MM.1S (cell line): ENCODE data around the gene GRB2.

Source experiments
- DNase-seq: peaks from one replicate; pipeline ENCODE4 v3.0.0-alpha.2; 2015
- H2AFZ ChIP-seq: fragments of 300-600 bp; sonication (generic); 2 replicates; pipeline ENCODE4 v1.6.0; 2016; ENCODE audit warnings: antibody characterized with exemption, low read length
- H3F3A ChIP-seq: fragments of 300-600 bp; sonication (generic); 2 replicates; pipeline ENCODE4 v1.6.1; 2016; ENCODE audit warnings: mild to moderate bottlenecking, antibody characterized with exemption, low read length, moderate library complexity, mixed read lengths; ENCODE audit not compliant: insufficient read depth
- H3K27ac ChIP-seq: fragments of 300-600 bp; sonication (generic); 2 replicates; pipeline ENCODE4 v1.5.1; 2016; ENCODE audit warnings: mild to moderate bottlenecking, low read length
- H3K27me3 ChIP-seq: fragments of 300-600 bp; sonication (generic); replicated peaks from 2 replicates; pipeline ENCODE4 v1.6.0; 2016; ENCODE audit warnings: low read length; ENCODE audit not compliant: insufficient read depth
- H3K36me3 ChIP-seq: fragments of 300-600 bp; sonication (generic); replicated peaks from 2 replicates; pipeline ENCODE4 v1.6.1; 2016; ENCODE audit warnings: mild to moderate bottlenecking, low read length, mixed read lengths; ENCODE audit not compliant: insufficient read depth
- H3K4me1 ChIP-seq: fragments of 300-600 bp; sonication (generic); 2 replicates; pipeline ENCODE4 v1.6.1; 2016; ENCODE audit warnings: low read length, mixed read lengths
- H3K4me2 ChIP-seq: fragments of 300-600 bp; sonication (generic); 2 replicates; pipeline ENCODE4 v1.6.0; 2016; ENCODE audit warnings: low read depth, low read length
- H3K4me3 ChIP-seq: fragments of 300-600 bp; sonication (generic); 2 replicates; pipeline ENCODE4 v1.5.1; 2016; ENCODE audit warnings: low read length, mixed read lengths
- H3K79me2 ChIP-seq: fragments of 300-600 bp; sonication (generic); 2 replicates; pipeline ENCODE4 v1.6.1; 2016; ENCODE audit warnings: mixed run types, low read length, mixed read lengths
- H3K9ac ChIP-seq: fragments of 300-600 bp; sonication (generic); 2 replicates; pipeline ENCODE4 v1.6.1; 2016; ENCODE audit warnings: low read length, mixed read lengths
- H3K9me2 ChIP-seq: fragments of 300-600 bp; sonication (generic); replicated peaks from 2 replicates; pipeline ENCODE4 v1.6.1; 2016; ENCODE audit warnings: mild to moderate bottlenecking, low read length, mixed read lengths; ENCODE audit not compliant: insufficient read depth
- H3K9me3 ChIP-seq: fragments of 300-600 bp; sonication (generic); replicated peaks from 2 replicates; pipeline ENCODE4 v1.6.1; 2016; ENCODE audit warnings: mild to moderate bottlenecking, low read length, mixed read lengths; ENCODE audit not compliant: insufficient read depth
- H4K20me1 ChIP-seq: fragments of 300-600 bp; sonication (generic); 2 replicates; pipeline ENCODE4 v1.6.1; 2016; ENCODE audit warnings: mild to moderate bottlenecking, low read length, moderate library complexity, mixed read lengths; ENCODE audit not compliant: insufficient read depth
- EZH2 ChIP-seq: fragments of 300-600 bp; sonication (generic); optimal IDR thresholded peaks from 2 replicates; pipeline ENCODE3; 2017; ENCODE audit warnings: low read depth, mild to moderate bottlenecking, antibody characterized with exemption, low read length, mixed read lengths
- EZH2phosphoT487 ChIP-seq: fragments of 300-600 bp; sonication (generic); IDR thresholded peaks from 2 replicates; pipeline ENCODE4 v1.6.1; 2018; ENCODE audit warnings: antibody characterized with exemption, low read length
- TF ChIP-seq, protein P1 (sequence below): fragments of 300-600 bp; sonication (generic); IDR thresholded peaks from 2 replicates; pipeline ENCODE4 v1.5.1; 2016; ENCODE audit warnings: antibody characterized with exemption, low read length, mixed read lengths

Gene GRB2

GRCh38 chr17:75270218-75270965, 135.1 kb downstream of the GRB2 start:
- peak; percentile 57 for DNase-seq

DNA sequence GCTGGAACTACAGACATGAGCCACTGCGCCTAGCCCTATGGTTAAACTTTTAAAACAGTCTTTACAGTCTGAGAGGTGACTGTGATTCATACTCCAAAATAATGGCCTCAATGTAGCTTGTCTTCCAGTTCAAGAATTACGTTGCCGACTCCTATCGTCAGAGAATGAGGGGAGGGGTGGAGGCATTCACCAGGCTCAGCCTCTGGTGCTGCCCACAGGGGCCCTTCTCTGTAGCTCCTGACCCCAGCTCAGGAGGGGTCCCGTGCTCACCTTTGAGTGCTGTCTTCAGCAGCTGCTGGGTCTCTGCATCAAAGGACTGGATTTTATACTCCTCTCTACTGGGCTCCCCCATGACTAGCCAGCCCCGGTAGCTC, 135.6 kb downstream of the GRB2 start:
- no peaks in the 10 kb centered on the region for H4K20me1 ChIP-seq
- peak overlapping the region; percentile 99 for H3K4me2 ChIP-seq
- no peaks in the 10 kb centered on the region for H3K9me2 ChIP-seq
- H3K4me3 ChIP-seq: peak overlapping the region; percentile 99
- H3K9me3 ChIP-seq: no peaks in the 10 kb centered on the region
- peaks cover 11% of the 10 kb centered on the region; the same call in 1 of the 2 replicates for H3K79me2 ChIP-seq
- peak overlapping the region; percentile 99 for H2AFZ ChIP-seq
- no peak for DNase-seq
- H3K36me3 ChIP-seq: no peaks in the 10 kb centered on the region
- H3K4me1 ChIP-seq: peaks cover 12% of the 10 kb centered on the region
- peak overlapping the region; percentile 97; the same call in 1 of the 2 replicates for H3K9ac ChIP-seq
- H3K27ac ChIP-seq: peak overlapping the region; percentile 48; the same call in 1 of the 2 replicates
- TF ChIP-seq EZH2: no peak
- TF ChIP-seq EZH2phosphoT487: no peak
- TF ChIP-seq, protein P1, sequence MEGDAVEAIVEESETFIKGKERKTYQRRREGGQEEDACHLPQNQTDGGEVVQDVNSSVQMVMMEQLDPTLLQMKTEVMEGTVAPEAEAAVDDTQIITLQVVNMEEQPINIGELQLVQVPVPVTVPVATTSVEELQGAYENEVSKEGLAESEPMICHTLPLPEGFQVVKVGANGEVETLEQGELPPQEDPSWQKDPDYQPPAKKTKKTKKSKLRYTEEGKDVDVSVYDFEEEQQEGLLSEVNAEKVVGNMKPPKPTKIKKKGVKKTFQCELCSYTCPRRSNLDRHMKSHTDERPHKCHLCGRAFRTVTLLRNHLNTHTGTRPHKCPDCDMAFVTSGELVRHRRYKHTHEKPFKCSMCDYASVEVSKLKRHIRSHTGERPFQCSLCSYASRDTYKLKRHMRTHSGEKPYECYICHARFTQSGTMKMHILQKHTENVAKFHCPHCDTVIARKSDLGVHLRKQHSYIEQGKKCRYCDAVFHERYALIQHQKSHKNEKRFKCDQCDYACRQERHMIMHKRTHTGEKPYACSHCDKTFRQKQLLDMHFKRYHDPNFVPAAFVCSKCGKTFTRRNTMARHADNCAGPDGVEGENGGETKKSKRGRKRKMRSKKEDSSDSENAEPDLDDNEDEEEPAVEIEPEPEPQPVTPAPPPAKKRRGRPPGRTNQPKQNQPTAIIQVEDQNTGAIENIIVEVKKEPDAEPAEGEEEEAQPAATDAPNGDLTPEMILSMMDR: no peak
- H3K27me3 ChIP-seq: no peaks in the 10 kb centered on the region
- H3F3A ChIP-seq: peaks cover 39% of the 10 kb centered on the region

More at GRCh38 chr17:75270218-75270965, 135.1 kb downstream of the GRB2 start:
- no peaks in the 10 kb centered on the region for H3K36me3 ChIP-seq
- peaks cover 11% of the 10 kb centered on the region; the same call in 1 of the 2 replicates for H3K79me2 ChIP-seq
- H2AFZ ChIP-seq: peak overlapping the region; percentile 99
- no peaks in the 10 kb centered on the region for H4K20me1 ChIP-seq
- H3K9me2 ChIP-seq: no peaks in the 10 kb centered on the region
- no peak for TF ChIP-seq EZH2phosphoT487
- TF ChIP-seq, protein P1: peak; percentile 42
- H3K27ac ChIP-seq: peak overlapping the region; percentile 48; the same call in 1 of the 2 replicates
- H3F3A ChIP-seq: peaks cover 41% of the 10 kb centered on the region
- peaks cover 12% of the 10 kb centered on the region for H3K4me1 ChIP-seq
- H3K9ac ChIP-seq: peak overlapping the region; percentile 97
- peak overlapping the region; percentile 99 for H3K4me3 ChIP-seq
- H3K9me3 ChIP-seq: no peaks in the 10 kb centered on the region
- peak overlapping the region; percentile 99 for H3K4me2 ChIP-seq
- H3K27me3 ChIP-seq: no peaks in the 10 kb centered on the region
